ENCODE measurements around the gene CAMK1D. TPM values are rescaled to one million over a fixed set of nuclear protein-coding genes. Genes with fewer than 3 reads are reported as not detected.

The CAMK1D gene
- total RNA-seq, 1 donor = 11.2 TPM

- Histone ChIP-seq H4K20me1 (ENCODE audit: insufficient read depth, low read length) (no peaks in the 10 kb centered on the region), H3K4me3 (ENCODE audit: insufficient read depth, low read length) (no peak overlapping the region), H3K4me1 (ENCODE audit: insufficient read depth, low read length) (no peaks in the 10 kb centered on the region), H3K27ac (ENCODE audit: low read depth, low read length) (no peak overlapping the region), H3K36me3 (ENCODE audit: insufficient read depth, low read length) (no peaks in the 10 kb centered on the region), H3K27me3 (ENCODE audit: insufficient read depth, low read length) (no peaks in the 10 kb centered on the region), H3K79me2 (ENCODE audit: insufficient read depth, low read length) (no peaks in the 10 kb centered on the region), H3K4me2 (ENCODE audit: insufficient read depth, low read length) (no peak overlapping the region), H2AFZ (ENCODE audit: low read length) (no peak overlapping the region), H3K9me3 (ENCODE audit: low read depth, low read length) (no peaks in the 10 kb centered on the region)
- TF ChIP-seq CTCF (IDR thresholded peaks at IDR 0.05; ENCODE audit: extremely low read depth, low read depth, low read length) = no peak
- DNase-seq (ENCODE audit: insufficient read length, low spot score, missing footprints) = peak; percentile 65
Observed at GRCh38 chr10:12822126-12822892, 473.0 kb downstream of the CAMK1D start.

GRCh38 chr10:12822893-12823170 is 473.5 kb downstream of the CAMK1D start:
- H3K79me2 ChIP-seq (ENCODE audit: insufficient read depth, low read length) = no peaks in the 10 kb centered on the region
- no peak for TF ChIP-seq CTCF (IDR thresholded peaks at IDR 0.05; ENCODE audit: extremely low read depth, low read depth, low read length)
- no peak overlapping the region for H2AFZ ChIP-seq (ENCODE audit: low read length)
- no peak overlapping the region for H3K27ac ChIP-seq (ENCODE audit: low read depth, low read length)
- H3K4me1 ChIP-seq (ENCODE audit: insufficient read depth, low read length) = no peaks in the 10 kb centered on the region
- no peaks in the 10 kb centered on the region for H3K27me3 ChIP-seq (ENCODE audit: insufficient read depth, low read length)
- no peak overlapping the region for H3K4me2 ChIP-seq (ENCODE audit: insufficient read depth, low read length)
- H3K4me3 ChIP-seq (ENCODE audit: insufficient read depth, low read length) = no peak overlapping the region
- no peaks in the 10 kb centered on the region for H4K20me1 ChIP-seq (ENCODE audit: insufficient read depth, low read length)
- DNase-seq (ENCODE audit: insufficient read length, low spot score, missing footprints) = no peak
- H3K36me3 ChIP-seq (ENCODE audit: insufficient read depth, low read length) = no peaks in the 10 kb centered on the region
- H3K9me3 ChIP-seq (ENCODE audit: low read depth, low read length) = no peaks in the 10 kb centered on the region

- H4K20me1 ChIP-seq (ENCODE audit: insufficient read depth, low read length) = no peaks in the 10 kb centered on the region
- no peaks in the 10 kb centered on the region for H3K36me3 ChIP-seq (ENCODE audit: insufficient read depth, low read length)
- TF ChIP-seq CTCF (IDR thresholded peaks at IDR 0.05; ENCODE audit: extremely low read depth, low read depth, low read length) = no peak
- no peak overlapping the region for H3K27ac ChIP-seq (ENCODE audit: low read depth, low read length)
- no peak for DNase-seq (ENCODE audit: insufficient read length, low spot score, missing footprints)
- no peaks in the 10 kb centered on the region for H3K79me2 ChIP-seq (ENCODE audit: insufficient read depth, low read length)
- no peak overlapping the region for H3K4me3 ChIP-seq (ENCODE audit: insufficient read depth, low read length)
- no peaks in the 10 kb centered on the region for H3K9me3 ChIP-seq (ENCODE audit: low read depth, low read length)
- no peak overlapping the region for H2AFZ ChIP-seq (ENCODE audit: low read length)
- no peaks in the 10 kb centered on the region for H3K27me3 ChIP-seq (ENCODE audit: insufficient read depth, low read length)
- H3K4me1 ChIP-seq (ENCODE audit: insufficient read depth, low read length) = no peaks in the 10 kb centered on the region
- H3K4me2 ChIP-seq (ENCODE audit: insufficient read depth, low read length) = no peak overlapping the region
Observed at GRCh38 chr10:12823328-12823727, 474.0 kb downstream of the CAMK1D start.

- Histone ChIP-seq H3K27me3 (ENCODE audit: insufficient read depth, low read length) (no peaks in the 10 kb centered on the region), H3K36me3 (ENCODE audit: insufficient read depth, low read length) (no peaks in the 10 kb centered on the region), H3K9me3 (ENCODE audit: low read depth, low read length) (no peaks in the 10 kb centered on the region), H3K27ac (ENCODE audit: low read depth, low read length) (no peak overlapping the region), H3K79me2 (ENCODE audit: insufficient read depth, low read length) (no peaks in the 10 kb centered on the region), H3K4me1 (ENCODE audit: insufficient read depth, low read length) (no peaks in the 10 kb centered on the region), H2AFZ (ENCODE audit: low read length) (no peak overlapping the region), H4K20me1 (ENCODE audit: insufficient read depth, low read length) (no peaks in the 10 kb centered on the region), H3K4me3 (ENCODE audit: insufficient read depth, low read length) (no peak overlapping the region), H3K4me2 (ENCODE audit: insufficient read depth, low read length) (no peak overlapping the region)
- TF ChIP-seq CTCF (IDR thresholded peaks at IDR 0.05; ENCODE audit: extremely low read depth, low read depth, low read length) = no peak
- DNase-seq (ENCODE audit: insufficient read length, low spot score, missing footprints) = no peak
Observed at GRCh38 chr10:12825260-12825849, 476.0 kb downstream of the CAMK1D start.

Data from osteoblast (primary cell).